Endothelial cell of umbilical vein (primary cell): Measurements from ENCODE around the gene BTNL9. TPM values are rescaled to one million over a fixed set of nuclear protein-coding genes. Genes with fewer than 3 reads are reported as not detected.
"Not testable (repeated sequence)": the region's sequence is repeated elsewhere in the genome, so short reads cannot be mapped to it uniquely, and the experiment has no call there.

ENCODE experiments used
- BruUV-seq: library from RNA; stranded (reverse); fragments of 400-500 nt; replicated peaks from 2 replicates; lab custom pipeline; 2021; lab: Mats Ljungman, UMichigan
- CTCF ChIA-PET: fragments of 300-600, 350-600 bp; sonication (Branson Sonifier 250); formaldehyde crosslinking; loops from one replicate; lab custom pipeline; 2021; ENCODE audit warnings: antibody characterized with exemption, inconsistent platforms; lab: Charles Lee
- POLR2A ChIA-PET: fragments of 300-600, 350-600 bp; sonication (Branson Sonifier 250); formaldehyde crosslinking; loops from one replicate; lab custom pipeline; 2021; ENCODE audit warnings: antibody characterized with exemption, inconsistent platforms; lab: Charles Lee
- DNase-seq: peaks from one replicate; pipeline ENCODE4 v3.0.0-alpha.2; 2011; ENCODE audit warnings: low read depth, low spot score
- FAIRE-seq: peaks from 2 replicates; lab custom pipeline; 2011; peaks lifted over from hg19 to GRCh38; lab: Jason Lieb, UNC
- H2AFZ ChIP-seq: 2 replicates; pipeline ENCODE4 v1.6.0; 2012; ENCODE audit warnings: low read depth, low read length, control low read depth, inconsistent platforms
- H3K27ac ChIP-seq: 2 replicates; pipeline ENCODE4 v1.5.1; 2011; ENCODE audit warnings: low read depth, mild to moderate bottlenecking, control low read depth, low read length, moderate library complexity; ENCODE audit not compliant: insufficient read depth
- H3K27me3 ChIP-seq, 2 experiments: 2 replicates each; pipeline versions ENCODE4 v1.6.0 to v1.6.1; 2011; ENCODE audit warnings: low read length in 2 of 2, mixed read lengths in 1 of 2; ENCODE audit not compliant: control insufficient read depth in 2 of 2, insufficient read depth in 2 of 2
- H3K36me3 ChIP-seq, 2 experiments: 2 replicates in 1 of 2; 3 replicates in 1 of 2; pipeline ENCODE4 v1.5.1; 2011; ENCODE audit warnings: low read length in 2 of 2, mild to moderate bottlenecking in 1 of 2, moderate library complexity in 1 of 2; ENCODE audit not compliant: control insufficient read depth in 2 of 2, insufficient read depth in 2 of 2; ENCODE audit errors: extremely low read depth in 1 of 2
- H3K4me1 ChIP-seq: 3 replicates; pipeline ENCODE4 v1.5.1; 2011; ENCODE audit warnings: mild to moderate bottlenecking, low read length; ENCODE audit not compliant: control insufficient read depth, insufficient read depth; ENCODE audit errors: extremely low read depth
- H3K4me2 ChIP-seq: 2 replicates; pipeline ENCODE4 v1.6.1; 2011; ENCODE audit warnings: low read length, control low read depth, mixed read lengths; ENCODE audit not compliant: insufficient read depth
- H3K4me3 ChIP-seq, 3 experiments: fragments of 200-600 bp in 1 of 3; sonication (generic), shearing (Covaris generic) in 1 of 3; replicated peaks in 1 of 3; 2 replicates each; pipeline ENCODE4 v1.5.1; 2011 to 2016; ENCODE audit warnings: control low read depth in 3 of 3, low read length in 3 of 3, mild to moderate bottlenecking in 2 of 3, inconsistent platforms in 1 of 3, low read depth in 1 of 3, moderate library complexity in 1 of 3; ENCODE audit not compliant: insufficient read depth in 1 of 3
- H3K79me2 ChIP-seq: 2 replicates; pipeline ENCODE4 v1.6.0; 2012; ENCODE audit warnings: low read length, inconsistent platforms; ENCODE audit not compliant: control insufficient read depth, insufficient read depth
- H3K9ac ChIP-seq: replicated peaks from 2 replicates; pipeline ENCODE3; 2011; ENCODE audit warnings: low read length, control low read depth; ENCODE audit not compliant: insufficient read depth; ENCODE audit errors: extremely low read depth
- H3K9me1 ChIP-seq: replicated peaks from 3 replicates; pipeline ENCODE4 v1.6.0; 2011; ENCODE audit warnings: mild to moderate bottlenecking, low read length; ENCODE audit not compliant: control insufficient read depth, insufficient read depth; ENCODE audit errors: extremely low read depth
- H3K9me3 ChIP-seq: replicated peaks from 2 replicates; pipeline ENCODE4 v1.5.1; 2012; ENCODE audit warnings: low read length, inconsistent platforms; ENCODE audit not compliant: control insufficient read depth, insufficient read depth
- H4K20me1 ChIP-seq: replicated peaks from 2 replicates; pipeline ENCODE3; 2011; ENCODE audit warnings: mild to moderate bottlenecking, low read length; ENCODE audit not compliant: control insufficient read depth, insufficient read depth; ENCODE audit errors: extremely low read depth
- dilution Hi-C: fragments of 300-500 bp; cut with MboI; formaldehyde crosslinking; loops from one replicate; pipeline ENCODE4 v1.15.0; 2019; ENCODE audit warnings: low sequenced_read_pairs; ENCODE audit not compliant: extremely low pct_ligation_motif_present
- intact Hi-C: fragments of 100-400 bp; cut with micrococcal nuclease; formaldehyde crosslinking; loops from one replicate; pipeline ENCODE4 v1.10.0; 2022
- polyA plus RNA-seq, 4 experiments: library from polyadenylated mRNA; depleted of rRNA in 3 of 4; stranded (reverse) in 3 of 4; unstranded in 1 of 4; fragments of >200 nt; gene quantifications; 2 replicates each; pipeline versions ENCODE4 v1.2.1 to v1.2.3, GENCODE V29; 2011 to 2012; ENCODE audit warnings: missing spikeins in 1 of 4
- total RNA-seq: library from RNA; stranded (reverse); gene quantifications from 2 replicates; pipeline ENCODE4 v1.2.3, GENCODE V29; 2021

Gene BTNL9
- total and polyA plus RNA-seq, 2 donors (not counting 3 experiments of a cell fraction or from before 2014, with no cell fraction given), result 0.13 to 0.33 TPM

DNA sequence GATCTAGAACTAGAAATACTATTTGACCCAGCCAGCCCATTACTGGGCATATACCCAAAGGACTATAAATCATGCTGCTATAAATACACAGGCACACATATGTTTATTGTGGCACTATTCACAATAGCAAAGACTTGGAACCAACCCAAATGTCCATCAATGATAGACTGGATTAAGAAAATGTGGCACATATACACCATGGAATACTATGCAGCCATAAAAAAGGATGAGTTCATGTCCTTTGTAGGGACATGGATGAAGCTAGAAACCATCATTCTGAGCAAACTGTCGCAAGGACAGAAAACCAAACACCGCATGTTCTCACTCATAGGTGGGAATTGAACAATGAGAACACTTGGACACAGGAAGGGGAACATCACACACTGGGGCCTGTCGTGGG, 55.1 kb downstream of the BTNL9 start:
- H3K9ac ChIP-seq, H2AFZ ChIP-seq, H3K4me3 ChIP-seq, H3K36me3 ChIP-seq, DNase-seq, H3K79me2 ChIP-seq, BruUV-seq, H3K4me1 ChIP-seq, dilution Hi-C loops, H3K4me2 ChIP-seq, CTCF ChIA-PET, H3K9me1 ChIP-seq, H3K27ac ChIP-seq, H4K20me1 ChIP-seq, FAIRE-seq, H3K9me3 ChIP-seq, intact Hi-C loops, POLR2A ChIA-PET: not testable (repeated sequence)
- H3K27me3 ChIP-seq, result peaks cover 4 to 13% of the 10 kb centered on the region in 2 experiments

DNA sequence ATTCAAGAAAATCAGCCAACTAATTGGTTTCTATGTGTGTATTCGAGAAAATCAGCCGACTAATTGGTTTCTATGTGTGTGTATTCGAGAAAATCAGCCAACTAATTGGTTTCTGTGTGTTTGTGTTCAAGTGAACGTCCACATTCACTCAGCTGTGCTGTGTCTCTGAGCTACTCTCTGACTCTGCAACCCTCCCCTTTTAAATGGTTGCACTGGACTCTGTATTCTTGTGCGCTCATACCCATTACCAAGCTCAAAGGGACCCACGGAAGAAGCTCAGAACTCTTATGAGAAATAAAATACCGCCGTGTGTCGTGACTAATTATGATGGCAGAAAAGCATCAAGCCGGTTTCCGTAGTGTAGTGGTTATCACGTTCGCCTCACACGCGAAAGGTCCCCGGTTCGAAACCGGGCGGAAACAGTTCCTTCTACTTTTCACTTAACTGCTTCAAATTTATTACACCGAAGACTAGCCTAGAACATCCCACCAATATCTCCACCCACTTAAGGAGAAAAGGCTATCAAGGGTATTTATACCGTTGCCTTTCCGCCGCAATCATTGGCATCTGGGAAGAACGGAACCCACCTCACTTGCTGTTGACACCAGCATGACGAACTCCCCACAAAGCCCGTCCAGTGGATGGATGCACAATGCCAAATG, 56.8 kb downstream of the BTNL9 start:
- H3K9me1 ChIP-seq, POLR2A ChIA-PET, H3K9me3 ChIP-seq, H4K20me1 ChIP-seq, H3K36me3 ChIP-seq, intact Hi-C loops, CTCF ChIA-PET, dilution Hi-C loops, H2AFZ ChIP-seq, BruUV-seq, H3K79me2 ChIP-seq, H3K27ac ChIP-seq, H3K4me1 ChIP-seq, DNase-seq, H3K9ac ChIP-seq, H3K4me2 ChIP-seq, H3K4me3 ChIP-seq: not testable (repeated sequence)
- peaks cover 4 to 15% of the 10 kb centered on the region in 2 experiments for H3K27me3 ChIP-seq
- peak; percentile 100 for FAIRE-seq

DNA sequence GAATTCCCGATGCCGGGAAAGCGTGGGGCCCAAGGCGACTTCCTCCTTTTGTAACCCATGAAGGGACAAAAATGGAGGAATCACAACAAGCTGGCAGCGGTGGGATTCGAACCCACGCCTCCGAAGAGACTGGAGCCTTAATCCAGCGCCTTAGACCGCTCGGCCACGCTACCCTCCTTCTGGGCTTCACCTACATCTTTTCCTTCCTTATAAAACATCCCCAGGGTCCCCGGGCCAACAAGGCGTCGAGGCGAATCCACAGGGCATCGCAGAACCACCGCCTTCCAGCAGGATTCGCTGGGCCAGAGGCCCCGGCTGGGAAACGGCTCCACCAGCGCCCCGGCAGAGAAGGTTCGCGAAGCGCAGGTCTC, 57.3 kb downstream of the BTNL9 start:
- H3K79me2 ChIP-seq, POLR2A ChIA-PET, H3K9me1 ChIP-seq, H3K4me1 ChIP-seq, H3K36me3 ChIP-seq, H3K4me3 ChIP-seq, dilution Hi-C loops, intact Hi-C loops, H3K9ac ChIP-seq, H2AFZ ChIP-seq, H3K9me3 ChIP-seq, DNase-seq, BruUV-seq, H3K4me2 ChIP-seq, H4K20me1 ChIP-seq, H3K27ac ChIP-seq, CTCF ChIA-PET, FAIRE-seq: not testable (repeated sequence)
- peaks cover 4 to 15% of the 10 kb centered on the region in 2 experiments for H3K27me3 ChIP-seq

DNA sequence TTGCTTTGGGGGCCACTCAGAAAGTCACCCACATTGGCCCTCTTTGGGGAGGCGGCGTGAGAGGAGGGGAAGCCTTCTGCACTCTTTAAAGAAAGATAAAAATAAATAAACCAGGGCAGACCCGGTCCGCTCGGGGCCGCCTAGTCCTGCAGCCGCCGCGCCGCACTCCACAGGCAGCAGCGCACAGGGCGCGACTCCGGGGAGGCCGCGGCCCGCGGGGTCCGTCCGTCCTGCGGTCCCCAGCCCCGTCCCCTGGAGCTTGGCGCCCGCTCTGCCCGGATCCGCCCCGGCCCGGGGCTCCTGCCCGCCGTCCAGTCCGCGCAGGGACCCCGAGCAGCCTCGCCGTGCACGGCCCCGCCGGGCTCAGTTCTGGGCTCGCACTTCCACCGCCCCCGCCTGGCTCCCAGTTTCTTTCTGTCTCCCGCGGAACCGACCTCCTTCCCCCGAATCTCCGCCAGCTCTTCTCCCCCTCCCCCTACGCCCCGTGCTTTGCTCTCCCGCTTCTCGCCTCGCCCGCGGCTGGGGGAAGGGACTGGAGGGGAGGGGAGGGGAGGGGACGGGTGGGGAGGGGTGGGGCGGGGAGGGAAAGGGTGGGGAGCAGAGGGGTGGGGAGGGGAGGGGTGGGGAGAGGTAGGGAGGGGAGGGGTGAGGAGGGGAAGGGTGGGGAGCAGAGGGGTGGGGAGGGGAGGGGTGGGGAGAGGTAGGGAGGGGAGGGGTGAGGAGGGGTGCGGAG, 57.9 kb downstream of the BTNL9 start:
- dilution Hi-C loops, H3K27ac ChIP-seq, H3K9me3 ChIP-seq, H2AFZ ChIP-seq, intact Hi-C loops, H3K4me3 ChIP-seq, H4K20me1 ChIP-seq, H3K4me2 ChIP-seq, DNase-seq, H3K36me3 ChIP-seq, FAIRE-seq, H3K79me2 ChIP-seq, BruUV-seq, CTCF ChIA-PET, H3K9me1 ChIP-seq, H3K9ac ChIP-seq, H3K4me1 ChIP-seq, POLR2A ChIA-PET: not testable (repeated sequence)
- H3K27me3 ChIP-seq, result peaks cover 4 to 15% of the 10 kb centered on the region in 2 experiments
